ENCODE results near the gene PSMC1.

- TF ChIP-seq EZH2 (IDR thresholded peaks at IDR 0.05; ENCODE audit: borderline replicate concordance, low read depth, low read length, poor library complexity, severe bottlenecking): no peak
- TF ChIP-seq, protein P1, sequence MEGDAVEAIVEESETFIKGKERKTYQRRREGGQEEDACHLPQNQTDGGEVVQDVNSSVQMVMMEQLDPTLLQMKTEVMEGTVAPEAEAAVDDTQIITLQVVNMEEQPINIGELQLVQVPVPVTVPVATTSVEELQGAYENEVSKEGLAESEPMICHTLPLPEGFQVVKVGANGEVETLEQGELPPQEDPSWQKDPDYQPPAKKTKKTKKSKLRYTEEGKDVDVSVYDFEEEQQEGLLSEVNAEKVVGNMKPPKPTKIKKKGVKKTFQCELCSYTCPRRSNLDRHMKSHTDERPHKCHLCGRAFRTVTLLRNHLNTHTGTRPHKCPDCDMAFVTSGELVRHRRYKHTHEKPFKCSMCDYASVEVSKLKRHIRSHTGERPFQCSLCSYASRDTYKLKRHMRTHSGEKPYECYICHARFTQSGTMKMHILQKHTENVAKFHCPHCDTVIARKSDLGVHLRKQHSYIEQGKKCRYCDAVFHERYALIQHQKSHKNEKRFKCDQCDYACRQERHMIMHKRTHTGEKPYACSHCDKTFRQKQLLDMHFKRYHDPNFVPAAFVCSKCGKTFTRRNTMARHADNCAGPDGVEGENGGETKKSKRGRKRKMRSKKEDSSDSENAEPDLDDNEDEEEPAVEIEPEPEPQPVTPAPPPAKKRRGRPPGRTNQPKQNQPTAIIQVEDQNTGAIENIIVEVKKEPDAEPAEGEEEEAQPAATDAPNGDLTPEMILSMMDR (conservative IDR thresholded peaks at IDR 0.05; ENCODE audit: low read depth, low read length): no peak
Measured at GRCh38 chr14:90281756-90282155, 25.4 kb downstream of the PSMC1 start.

Data from A673 (cell line).